OCI-LY7 (cell line): Measurements from ENCODE around the gene FLOT2. TPM values are rescaled to one million over a fixed set of nuclear protein-coding genes. Genes with fewer than 3 reads are reported as not detected.
"Not testable (repeated sequence)": the region's sequence is repeated elsewhere in the genome, so short reads cannot be mapped to it uniquely, and the experiment has no call there.

Experiments used
- BruUV-seq: library from RNA; stranded (reverse); fragments of 400-500 nt; replicated peaks from 2 replicates; lab custom pipeline; 2021; lab: Mats Ljungman, UMichigan
- CTCF ChIA-PET: fragments of 300-600 bp; sonication (Branson Sonifier 250); formaldehyde crosslinking; loops from one replicate; lab custom pipeline; 2022; ENCODE audit warnings: antibody characterized with exemption; ENCODE audit not compliant: unreplicated experiment; lab: Charles Lee
- POLR2A ChIA-PET: fragments of 300-600 bp; sonication (Branson Sonifier 250); formaldehyde crosslinking; loops from one replicate; lab custom pipeline; 2022; ENCODE audit warnings: antibody characterized with exemption; lab: Charles Lee
- DNase-seq: peaks from one replicate; pipeline ENCODE4 v3.0.0-alpha.2; 2015; ENCODE audit warnings: low spot score
- H2AFZ ChIP-seq: fragments of 200-600 bp; sonication (generic), shearing (Covaris generic); 2 replicates; pipeline ENCODE4 v1.6.1; 2014; ENCODE audit warnings: mild to moderate bottlenecking, antibody characterized with exemption, low read length, moderate library complexity
- H3K27ac ChIP-seq: fragments of 200-600 bp; sonication (generic); 2 replicates; pipeline ENCODE4 v1.5.1; 2014; ENCODE audit warnings: mixed run types, low read depth, mild to moderate bottlenecking, moderate library complexity, low read length, inconsistent platforms; ENCODE audit not compliant: poor library complexity, severe bottlenecking
- H3K36me3 ChIP-seq: fragments of 200-600 bp; sonication (generic); 2 replicates; pipeline ENCODE4 v1.6.1; 2014; ENCODE audit warnings: mild to moderate bottlenecking, antibody characterized with exemption, low read length, moderate library complexity, mixed read lengths; ENCODE audit not compliant: insufficient read depth
- H3K4me1 ChIP-seq: fragments of 200-600 bp; sonication (generic); 2 replicates; pipeline ENCODE4 v1.5.1; 2014; ENCODE audit warnings: mild to moderate bottlenecking, low read length; ENCODE audit not compliant: insufficient read depth, poor library complexity, severe bottlenecking
- H3K4me2 ChIP-seq: fragments of 200-600 bp; sonication (generic); 2 replicates; pipeline ENCODE4 v1.6.1; 2014; ENCODE audit warnings: mild to moderate bottlenecking, low read length
- H3K4me3 ChIP-seq: fragments of 200-600 bp; sonication (generic); 2 replicates; pipeline ENCODE4 v1.5.1; 2014; ENCODE audit warnings: mild to moderate bottlenecking, low read depth, low read length; ENCODE audit not compliant: poor library complexity, severe bottlenecking
- H3K79me2 ChIP-seq: fragments of 200-600 bp; sonication (generic); 2 replicates; pipeline ENCODE4 v1.6.1; 2016; ENCODE audit warnings: low read depth, mild to moderate bottlenecking, low read length, moderate library complexity, mixed read lengths; ENCODE audit not compliant: insufficient read depth
- H3K9me2 ChIP-seq: fragments of 200-600 bp; sonication (generic); 2 replicates; pipeline ENCODE4 v1.6.1; 2016; ENCODE audit warnings: mild to moderate bottlenecking, low read length, mixed read lengths; ENCODE audit not compliant: insufficient read depth
- H3K9me3 ChIP-seq: fragments of 200-600 bp; sonication (generic); 2 replicates; pipeline ENCODE4 v1.6.1; 2014; ENCODE audit warnings: mild to moderate bottlenecking, mixed run types, low read length, mixed read lengths
- H4K20me1 ChIP-seq: fragments of 200-600 bp; sonication (generic); 2 replicates; pipeline ENCODE4 v1.6.1; 2014; ENCODE audit warnings: mild to moderate bottlenecking, antibody characterized with exemption, low read length, moderate library complexity, mixed read lengths; ENCODE audit not compliant: insufficient read depth
- CTCF ChIP-seq: fragments of 200-600 bp; sonication (generic); conservative IDR thresholded peaks from 2 replicates; pipeline ENCODE4 v1.5.1; 2014; ENCODE audit warnings: mild to moderate bottlenecking, antibody characterized with exemption, low read length, moderate library complexity, mixed read lengths
- EZH2phosphoT487 ChIP-seq: fragments of 200-600 bp; sonication (generic); IDR thresholded peaks from 2 replicates; pipeline ENCODE4 v1.6.1; 2018; ENCODE audit warnings: low read depth, borderline replicate concordance, mild to moderate bottlenecking, mixed run types, antibody characterized with exemption, low read length, moderate library complexity, mixed read lengths
- intact Hi-C: fragments of 100-400 bp; cut with micrococcal nuclease; formaldehyde crosslinking; loops from one replicate; pipeline ENCODE4 v1.10.0; 2022; ENCODE audit not compliant: unreplicated experiment
- total RNA-seq, 2 experiments: library from RNA; depleted of rRNA in 1 of 2; stranded (reverse); fragments of >200 nt in 1 of 2; shearing (Covaris generic) in 1 of 2; gene quantifications; 2 replicates each; pipeline ENCODE4 v1.2.3, GENCODE V29; 2014 to 2022

FLOT2 gene
- total RNA-seq, 2 experiments from 2014 or later: 46.5 to 122 TPM

GRCh38 chr17:28935744-28936460 lies 38.4 kb upstream of the FLOT2 start:
- no peak overlapping the region for H3K4me2 ChIP-seq
- H3K9me3 ChIP-seq: no peaks in the 10 kb centered on the region
- DNase-seq: no peak
- TF ChIP-seq CTCF: no peak
- peaks cover 15% of the 10 kb centered on the region for H4K20me1 ChIP-seq
- peaks cover 90% of the 10 kb centered on the region for H3K36me3 ChIP-seq
- no peaks in the 10 kb centered on the region for H3K9me2 ChIP-seq
- CTCF ChIA-PET: no interaction called here
- intact Hi-C loops: no loop called here
- no TSS peak for BruUV-seq
- no peak overlapping the region for H2AFZ ChIP-seq
- H3K79me2 ChIP-seq: peaks cover 83% of the 10 kb centered on the region
- POLR2A ChIA-PET: interaction anchor here (1.1 kb wide), 1 partner anchor 16 kb away, joined by 3 read pairs; the partner anchor contains the start of gene PHF12
- H3K27ac ChIP-seq: no peak overlapping the region
- no peak overlapping the region for H3K4me3 ChIP-seq
- peaks cover 5% of the 10 kb centered on the region for H3K4me1 ChIP-seq

GRCh38 chr17:28934508-28934907 lies 37.0 kb upstream of the FLOT2 start:
- H3K9me2 ChIP-seq, DNase-seq, CTCF ChIA-PET, H2AFZ ChIP-seq, H3K4me1 ChIP-seq, H3K27ac ChIP-seq, intact Hi-C loops, POLR2A ChIA-PET, BruUV-seq, H3K4me2 ChIP-seq, H3K4me3 ChIP-seq, H3K9me3 ChIP-seq: not testable (repeated sequence)
- Histone ChIP-seq H3K79me2 (peaks cover 73% of the 10 kb centered on the region), H3K36me3 (peaks cover 90% of the 10 kb centered on the region), H4K20me1 (peaks cover 15% of the 10 kb centered on the region; the same call in 1 of the 2 replicates)

- BruUV-seq: no TSS peak
- intact Hi-C loops: no loop called here
- H3K4me1 ChIP-seq: peaks cover 7% of the 10 kb centered on the region
Measured at GRCh38 chr17:28929787-28930186, 32.3 kb upstream of the FLOT2 start.

More at GRCh38 chr17:28929787-28930186, 32.3 kb upstream of the FLOT2 start:
- Histone ChIP-seq H3K36me3 (peaks cover 94% of the 10 kb centered on the region), H3K79me2 (peaks cover 32% of the 10 kb centered on the region), H2AFZ (no peak overlapping the region), H3K9me2 (no peaks in the 10 kb centered on the region), H4K20me1 (no peaks in the 10 kb centered on the region; the same call in 1 of the 2 replicates), H3K27ac (no peak overlapping the region), H3K9me3 (no peaks in the 10 kb centered on the region), H3K4me3 (no peak overlapping the region), H3K4me2 (no peak overlapping the region)
- DNase-seq: no peak
- CTCF ChIA-PET: interaction anchor here (1.0 kb wide), 1 partner anchor 16 kb away, joined by 3 read pairs; no protein-coding TSS in a partner anchor
- POLR2A ChIA-PET: interaction anchor here (0.5 to 1.3 kb wide), 6 partner anchors 18 to 374 kb away, joined by 4 to 9 read pairs (median 4); no protein-coding TSS in a partner anchor
- TF ChIP-seq CTCF (no peak), EZH2phosphoT487 (no peak)
